Left ventricle myocardium inferior (tissue), 1 donor: Measurements from ENCODE around the gene C6orf62. TPM values are rescaled to one million over a fixed set of nuclear protein-coding genes. Genes with fewer than 3 reads are reported as not detected.
"Not testable (repeated sequence)": the region's sequence is repeated elsewhere in the genome, so short reads cannot be mapped to it uniquely, and the experiment has no call there.

Experiments
- DNase-seq: peaks from one replicate; pipeline ENCODE4 v3.0.0-alpha.2; 2020
- H3K27ac ChIP-seq: fragments of 200-600 bp; replicated peaks from 2 replicates; pipeline ENCODE4 v1.8.0; 2021
- H3K27me3 ChIP-seq: fragments of 200-600 bp; 2 replicates; pipeline ENCODE4 v1.8.0; 2021; ENCODE audit warnings: low read depth
- H3K36me3 ChIP-seq: fragments of 200-600 bp; 2 replicates; pipeline ENCODE4 v1.8.0; 2021
- H3K4me1 ChIP-seq: fragments of 200-600 bp; 2 replicates; pipeline ENCODE4 v1.8.0; 2021
- H3K4me3 ChIP-seq: fragments of 200-600 bp; 2 replicates; pipeline ENCODE4 v1.8.0; 2021; ENCODE audit warnings: mild to moderate bottlenecking, moderate library complexity
- H3K9me3 ChIP-seq: fragments of 200-600 bp; replicated peaks from 2 replicates; pipeline ENCODE4 v1.8.0; 2021
- intact Hi-C: fragments of 100-400 bp; cut with micrococcal nuclease; formaldehyde crosslinking; loops from one replicate; pipeline ENCODE4 v1.11.0; 2022
- total RNA-seq: library from RNA; stranded (reverse); fragmentation: NEBNext Ultra II Directional; extraction: Animal tissue kit (Norgen Biotek cat#: 25700); gene quantifications from one replicate; pipeline ENCODE4 v1.2.1, GENCODE V29; 2021
- TF ChIP-seq, protein P1 (sequence below): fragments of 200-600 bp; IDR thresholded peaks from 2 replicates; pipeline ENCODE4 v1.8.0; 2021; ENCODE audit warnings: antibody characterized with exemption, mild to moderate bottlenecking, borderline replicate concordance
- donor health status: DM: no; HTN: yes; CAD: no; lungs with severe emphysema.

The C6orf62 gene
- total RNA-seq, 1 donor from 2014 or later = 40.4 TPM

DNA sequence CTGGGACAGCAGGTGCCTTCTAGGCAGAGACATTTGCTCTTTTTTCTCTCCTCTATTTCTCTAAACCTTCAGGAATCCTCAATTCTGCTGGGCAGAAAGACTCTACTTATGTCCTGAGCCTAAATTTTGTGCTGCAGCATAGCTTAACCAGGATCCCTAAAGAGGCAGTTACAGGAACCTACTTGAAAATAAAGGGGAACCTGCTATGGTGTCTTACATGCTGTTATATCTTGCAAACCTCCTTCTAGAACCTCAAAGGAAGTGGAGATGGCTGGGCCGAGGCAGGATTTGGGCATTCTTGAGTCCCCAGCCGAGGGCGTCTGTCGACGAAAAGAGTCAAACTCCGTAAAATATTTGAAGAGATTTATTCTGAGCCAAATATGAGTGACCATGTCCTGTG is 38.7 kb upstream of the C6orf62 start:
- no peaks in the 10 kb centered on the region for H3K27me3 ChIP-seq
- TF ChIP-seq, protein P1, sequence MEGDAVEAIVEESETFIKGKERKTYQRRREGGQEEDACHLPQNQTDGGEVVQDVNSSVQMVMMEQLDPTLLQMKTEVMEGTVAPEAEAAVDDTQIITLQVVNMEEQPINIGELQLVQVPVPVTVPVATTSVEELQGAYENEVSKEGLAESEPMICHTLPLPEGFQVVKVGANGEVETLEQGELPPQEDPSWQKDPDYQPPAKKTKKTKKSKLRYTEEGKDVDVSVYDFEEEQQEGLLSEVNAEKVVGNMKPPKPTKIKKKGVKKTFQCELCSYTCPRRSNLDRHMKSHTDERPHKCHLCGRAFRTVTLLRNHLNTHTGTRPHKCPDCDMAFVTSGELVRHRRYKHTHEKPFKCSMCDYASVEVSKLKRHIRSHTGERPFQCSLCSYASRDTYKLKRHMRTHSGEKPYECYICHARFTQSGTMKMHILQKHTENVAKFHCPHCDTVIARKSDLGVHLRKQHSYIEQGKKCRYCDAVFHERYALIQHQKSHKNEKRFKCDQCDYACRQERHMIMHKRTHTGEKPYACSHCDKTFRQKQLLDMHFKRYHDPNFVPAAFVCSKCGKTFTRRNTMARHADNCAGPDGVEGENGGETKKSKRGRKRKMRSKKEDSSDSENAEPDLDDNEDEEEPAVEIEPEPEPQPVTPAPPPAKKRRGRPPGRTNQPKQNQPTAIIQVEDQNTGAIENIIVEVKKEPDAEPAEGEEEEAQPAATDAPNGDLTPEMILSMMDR = no peak
- H3K36me3 ChIP-seq = no peaks in the 10 kb centered on the region
- no peak overlapping the region for H3K4me3 ChIP-seq
- no peaks in the 10 kb centered on the region for H3K4me1 ChIP-seq
- intact Hi-C loops = no loop called here
- no peak overlapping the region for H3K27ac ChIP-seq
- DNase-seq = no peak
- H3K9me3 ChIP-seq = no peaks in the 10 kb centered on the region

DNA sequence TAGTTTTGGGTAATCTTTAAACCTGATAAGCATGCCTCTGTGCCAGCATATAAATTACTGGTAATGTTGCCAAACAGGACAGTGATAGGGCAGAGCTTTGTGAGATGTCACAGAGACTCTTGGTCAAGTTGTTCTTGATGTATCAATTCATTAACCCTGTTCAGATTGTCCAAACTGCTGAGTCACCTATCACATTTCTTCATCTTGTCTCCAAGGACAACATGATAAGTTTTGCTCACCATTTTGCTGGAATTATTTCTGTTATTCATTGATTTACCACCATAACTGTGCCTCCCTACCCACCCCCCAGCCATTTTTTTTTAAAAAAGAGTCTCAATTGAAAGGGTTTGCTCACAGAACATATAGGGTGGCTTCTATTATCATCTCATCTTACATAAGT is 36.3 kb upstream of the C6orf62 start:
- intact Hi-C loops = no loop called here

DNA sequence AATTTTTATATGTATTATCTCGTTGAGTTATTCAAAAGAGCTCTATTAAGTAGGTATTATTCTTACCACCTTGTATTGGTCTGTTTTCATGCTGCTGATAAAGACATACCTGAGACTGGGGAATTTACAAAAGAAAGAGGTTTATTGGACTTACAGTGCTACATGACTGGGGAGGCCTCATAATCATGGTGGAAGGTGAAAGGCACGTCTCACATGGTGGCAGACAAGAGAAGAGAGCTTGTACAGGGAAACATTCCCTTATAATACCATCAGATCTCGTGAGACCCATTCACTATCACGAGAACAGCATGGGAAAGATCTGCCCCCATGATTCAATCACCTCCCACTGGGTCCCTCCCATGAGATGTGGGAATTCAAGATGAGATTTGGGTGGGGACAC is 35.4 kb upstream of the C6orf62 start:
- intact Hi-C loops, H3K4me1 ChIP-seq, H3K27me3 ChIP-seq, H3K27ac ChIP-seq, H3K36me3 ChIP-seq, H3K4me3 ChIP-seq, DNase-seq, H3K9me3 ChIP-seq: not testable (repeated sequence)

More for the DNA sequence above, 36.3 kb upstream of the C6orf62 start:
- Histone ChIP-seq H3K27me3 (no peaks in the 10 kb centered on the region), H3K36me3 (no peaks in the 10 kb centered on the region), H3K9me3 (no peaks in the 10 kb centered on the region), H3K4me1 (no peaks in the 10 kb centered on the region), H3K27ac (no peak overlapping the region), H3K4me3 (no peak overlapping the region)
- TF ChIP-seq, protein P1 = no peak
- no peak for DNase-seq

DNA sequence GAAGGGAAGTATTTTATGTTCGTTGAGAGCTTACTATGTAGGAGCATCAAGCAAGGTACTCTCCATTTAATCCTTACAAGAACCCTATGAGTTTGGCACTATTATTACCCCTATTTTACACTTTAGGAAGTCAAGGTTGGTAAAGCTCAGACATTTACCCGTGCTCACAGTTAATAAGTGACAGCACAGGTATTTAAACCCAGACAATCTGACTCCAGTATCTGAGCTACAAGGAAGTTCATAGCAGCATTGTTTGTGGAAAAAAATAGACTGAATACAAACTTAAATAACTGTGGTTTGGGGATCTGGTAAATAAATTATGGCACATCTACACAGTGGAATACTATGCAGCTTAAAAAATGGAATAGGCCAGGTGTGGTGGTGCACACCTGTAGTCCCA is 34.6 kb upstream of the C6orf62 start:
- no peaks in the 10 kb centered on the region for H3K27me3 ChIP-seq
- no peak for DNase-seq
- H3K27ac ChIP-seq = no peak overlapping the region
- intact Hi-C loops = no loop called here
- no peaks in the 10 kb centered on the region for H3K9me3 ChIP-seq
- H3K4me3 ChIP-seq = no peak overlapping the region
- TF ChIP-seq, protein P1 = no peak
- no peaks in the 10 kb centered on the region for H3K4me1 ChIP-seq
- no peaks in the 10 kb centered on the region for H3K36me3 ChIP-seq

DNA sequence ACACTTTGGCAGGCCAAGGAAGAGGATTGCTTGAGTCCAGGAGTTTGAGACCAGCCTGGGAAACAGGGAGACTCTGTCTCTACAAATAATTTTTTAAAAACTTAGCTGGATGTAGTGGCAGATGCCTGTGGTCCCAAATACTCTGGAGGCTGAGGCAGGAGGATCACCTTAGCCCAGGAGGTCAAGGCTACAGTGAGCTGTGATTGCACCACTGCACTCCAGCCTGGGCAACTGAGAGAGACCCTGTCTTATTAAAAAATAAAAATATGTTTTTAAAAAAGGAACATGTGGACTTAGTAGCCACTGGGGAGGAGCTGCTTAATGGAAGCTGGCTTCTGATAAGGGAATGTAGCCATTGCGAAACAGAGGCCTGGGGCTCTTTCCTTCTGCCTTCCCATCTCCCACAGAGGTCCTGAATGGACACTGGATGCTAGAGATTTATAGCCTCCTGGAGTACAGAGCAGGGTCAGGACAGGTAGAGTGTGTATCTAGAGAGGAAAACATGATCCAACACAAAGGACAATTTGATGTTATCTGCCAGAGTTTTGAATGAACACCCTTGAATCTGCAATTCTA is 34.1 kb upstream of the C6orf62 start:
- H3K36me3 ChIP-seq = no peaks in the 10 kb centered on the region
- no peaks in the 10 kb centered on the region for H3K9me3 ChIP-seq
- intact Hi-C loops = no loop called here
- no peak for DNase-seq
- H3K27me3 ChIP-seq = peaks cover 2% of the 10 kb centered on the region
- no peak overlapping the region for H3K27ac ChIP-seq
- TF ChIP-seq, protein P1 = no peak
- H3K4me1 ChIP-seq = no peaks in the 10 kb centered on the region
- H3K4me3 ChIP-seq = no peak overlapping the region

DNA sequence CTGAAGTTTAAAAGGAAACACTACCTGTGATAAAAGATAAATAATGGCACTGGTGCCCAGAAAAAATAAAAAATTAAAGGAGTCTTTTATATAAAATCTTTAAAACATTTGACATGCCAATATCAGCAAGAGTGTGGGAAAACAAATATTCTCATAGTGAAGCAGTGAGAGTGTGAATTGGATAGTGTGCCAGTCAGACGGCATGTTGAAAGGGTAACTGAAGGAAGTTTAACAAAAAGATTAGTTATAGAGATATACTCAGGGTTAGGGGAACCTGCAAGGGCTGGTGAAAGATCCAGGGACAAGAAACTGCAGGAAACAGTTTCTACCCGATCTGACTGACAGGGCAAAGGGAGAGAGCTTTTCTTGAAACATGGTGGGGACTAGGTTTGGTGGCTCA is 33.5 kb upstream of the C6orf62 start:
- Histone ChIP-seq H3K36me3 (no peaks in the 10 kb centered on the region), H3K27ac (no peak overlapping the region), H3K9me3 (no peaks in the 10 kb centered on the region), H3K4me3 (no peak overlapping the region), H3K4me1 (no peaks in the 10 kb centered on the region), H3K27me3 (peaks cover 8% of the 10 kb centered on the region)
- no peak for DNase-seq
- intact Hi-C loops = no loop called here
- TF ChIP-seq, protein P1 = no peak

DNA sequence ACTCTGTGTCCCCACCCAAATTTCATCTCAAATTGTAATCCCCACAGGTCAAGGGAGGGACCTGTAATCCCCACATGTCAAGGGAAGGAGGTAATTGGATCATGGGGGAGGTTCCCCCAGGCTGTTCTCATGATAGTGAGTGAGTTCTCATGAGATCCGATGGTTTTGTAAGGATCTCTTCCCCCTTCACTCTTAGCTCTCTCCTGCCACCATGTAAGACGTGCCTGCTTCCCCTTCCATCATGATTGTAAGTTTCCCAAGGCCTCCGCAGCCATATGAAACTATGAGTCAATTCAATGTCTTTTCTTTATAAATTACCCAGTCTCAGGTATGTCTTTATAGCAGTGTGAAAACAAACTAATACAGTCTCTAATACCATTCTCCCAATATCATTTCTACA is 31.9 kb upstream of the C6orf62 start:
- intact Hi-C loops, H3K9me3 ChIP-seq, H3K36me3 ChIP-seq, H3K27ac ChIP-seq, DNase-seq, H3K4me3 ChIP-seq, H3K27me3 ChIP-seq, H3K4me1 ChIP-seq: not testable (repeated sequence)
